Nephron (organoid): ENCODE data around the gene SYNGR2.

Experiments
- H3K27ac Mint-ChIP-seq, 3 experiments: 2 replicates each; pipeline ENCODE4 v1.8.0; 2020; ENCODE audit warnings: mixed read lengths in 3 of 3, mild to moderate bottlenecking in 2 of 3, moderate library complexity in 1 of 3
- H3K27me3 Mint-ChIP-seq: 2 replicates; pipeline ENCODE4 v1.8.0; 2021; ENCODE audit warnings: low read depth, mild to moderate bottlenecking, moderate library complexity, mixed read lengths
- H3K36me3 Mint-ChIP-seq: 2 replicates; pipeline ENCODE4 v1.8.0; 2020; ENCODE audit warnings: low read depth, mixed read lengths
- H3K4me1 Mint-ChIP-seq: 2 replicates; pipeline ENCODE4 v1.8.0; 2020; ENCODE audit warnings: mixed read lengths
- H3K4me3 Mint-ChIP-seq, 3 experiments: 2 replicates each; pipeline ENCODE4 v1.8.0; 2020; ENCODE audit warnings: mild to moderate bottlenecking in 3 of 3, mixed read lengths in 3 of 3, moderate library complexity in 2 of 3
- H3K9me3 Mint-ChIP-seq: 2 replicates; pipeline ENCODE4 v1.8.0; 2020; ENCODE audit warnings: mixed read lengths
- TF ChIP-seq, protein P1 (sequence below), 3 experiments: fragments of 200-600 bp; sonication (generic); IDR thresholded peaks; one replicate each; pipeline ENCODE4 v1.5.0; 2021; ENCODE audit warnings: antibody characterized with exemption in 3 of 3; ENCODE audit not compliant: unreplicated experiment in 3 of 3

The SYNGR2 gene

DNA sequence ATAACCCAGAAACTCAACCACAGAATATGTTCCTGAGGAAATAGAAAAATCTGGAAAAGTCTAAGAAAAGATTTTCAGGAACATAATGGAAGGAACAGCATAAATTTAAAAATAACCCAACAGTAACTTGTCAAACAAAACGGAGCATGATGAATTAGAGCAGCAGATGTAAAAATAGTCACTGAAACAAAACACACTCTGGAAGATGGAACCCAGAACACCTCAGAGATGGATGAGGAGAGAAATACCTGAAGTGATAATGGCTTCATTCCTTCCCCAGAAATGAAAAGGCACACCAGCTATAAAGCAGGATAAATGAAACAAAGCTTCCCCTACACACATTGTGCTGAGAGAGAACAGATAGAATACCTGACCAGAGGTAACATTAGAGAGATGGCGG is 12.1 kb downstream of the SYNGR2 start:
- Mint-ChIP-seq H3K27me3 (no peaks in the 10 kb centered on the region), H3K4me3 (no peak overlapping the region), H3K9me3 (no peaks in the 10 kb centered on the region), H3K27ac (peak overlapping the region in 1 of 3 experiments; percentile 15), H3K36me3 (peaks cover 27% of the 10 kb centered on the region), H3K4me1 (peaks cover 52% of the 10 kb centered on the region)
- TF ChIP-seq, protein P1, sequence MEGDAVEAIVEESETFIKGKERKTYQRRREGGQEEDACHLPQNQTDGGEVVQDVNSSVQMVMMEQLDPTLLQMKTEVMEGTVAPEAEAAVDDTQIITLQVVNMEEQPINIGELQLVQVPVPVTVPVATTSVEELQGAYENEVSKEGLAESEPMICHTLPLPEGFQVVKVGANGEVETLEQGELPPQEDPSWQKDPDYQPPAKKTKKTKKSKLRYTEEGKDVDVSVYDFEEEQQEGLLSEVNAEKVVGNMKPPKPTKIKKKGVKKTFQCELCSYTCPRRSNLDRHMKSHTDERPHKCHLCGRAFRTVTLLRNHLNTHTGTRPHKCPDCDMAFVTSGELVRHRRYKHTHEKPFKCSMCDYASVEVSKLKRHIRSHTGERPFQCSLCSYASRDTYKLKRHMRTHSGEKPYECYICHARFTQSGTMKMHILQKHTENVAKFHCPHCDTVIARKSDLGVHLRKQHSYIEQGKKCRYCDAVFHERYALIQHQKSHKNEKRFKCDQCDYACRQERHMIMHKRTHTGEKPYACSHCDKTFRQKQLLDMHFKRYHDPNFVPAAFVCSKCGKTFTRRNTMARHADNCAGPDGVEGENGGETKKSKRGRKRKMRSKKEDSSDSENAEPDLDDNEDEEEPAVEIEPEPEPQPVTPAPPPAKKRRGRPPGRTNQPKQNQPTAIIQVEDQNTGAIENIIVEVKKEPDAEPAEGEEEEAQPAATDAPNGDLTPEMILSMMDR (IDR thresholded peaks at IDR 0.05; ENCODE audit: unreplicated experiment in 3 of 3), result no peak

DNA sequence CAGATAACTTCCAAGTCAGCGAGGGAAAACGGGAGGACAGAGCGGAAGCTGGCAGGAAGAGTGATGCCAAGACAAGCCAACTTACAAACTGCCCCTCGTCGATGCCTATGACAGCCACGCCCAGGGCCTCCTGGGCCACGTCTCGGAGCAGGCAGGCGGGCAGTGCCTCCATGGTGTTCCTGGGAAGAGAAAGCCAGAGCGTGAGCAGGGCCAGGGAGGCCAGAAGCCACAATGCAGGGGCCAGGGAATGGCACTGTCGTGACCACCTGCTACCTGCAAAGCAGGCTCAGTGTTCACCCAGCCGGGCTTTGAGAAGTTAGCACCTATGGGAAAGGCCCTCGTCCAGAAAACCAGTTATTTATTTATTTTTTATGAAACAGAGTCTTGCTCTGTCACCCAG is 14.1 kb downstream of the SYNGR2 start:
- TF ChIP-seq, protein P1 (IDR thresholded peaks at IDR 0.05; ENCODE audit: unreplicated experiment in 3 of 3), result no peak
- peak overlapping the region in 1 of 3 experiments; percentile 79 for H3K27ac Mint-ChIP-seq
- peaks cover 50% of the 10 kb centered on the region for H3K4me1 Mint-ChIP-seq
- H3K4me3 Mint-ChIP-seq, result peak overlapping the region in 2 of 3 experiments; percentile 13 to 46
- H3K27me3 Mint-ChIP-seq, result no peaks in the 10 kb centered on the region
- no peaks in the 10 kb centered on the region for H3K9me3 Mint-ChIP-seq
- peaks cover 31% of the 10 kb centered on the region for H3K36me3 Mint-ChIP-seq

DNA sequence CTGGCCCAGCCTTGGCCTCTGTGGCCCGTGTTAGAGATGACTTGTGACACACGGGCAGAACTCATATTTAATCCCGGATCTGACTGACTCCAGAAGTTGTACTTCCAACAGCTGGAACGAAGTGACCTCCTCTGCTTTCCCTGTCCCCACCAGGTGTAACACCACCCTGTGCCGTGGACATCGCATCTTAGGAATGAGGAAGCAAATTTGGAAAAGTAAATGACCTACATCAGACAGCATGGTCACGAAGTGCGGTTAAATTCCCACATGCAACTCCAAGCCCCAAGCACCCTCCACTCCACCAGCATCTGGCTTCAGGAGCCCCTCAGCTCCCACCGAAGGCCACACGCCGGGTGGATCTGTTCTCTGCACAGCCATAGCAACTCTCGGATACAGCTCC is 15.5 kb downstream of the SYNGR2 start:
- Mint-ChIP-seq H3K9me3 (no peaks in the 10 kb centered on the region), H3K36me3 (peaks cover 30% of the 10 kb centered on the region), H3K27ac (peak overlapping the region; percentile 83 to 97 (median 89)), H3K4me3 (peak overlapping the region; percentile 81 to 84 (median 82)), H3K27me3 (no peaks in the 10 kb centered on the region), H3K4me1 (peaks cover 52% of the 10 kb centered on the region)
- TF ChIP-seq, protein P1 (IDR thresholded peaks at IDR 0.05; ENCODE audit: unreplicated experiment in 3 of 3), result no peak

DNA sequence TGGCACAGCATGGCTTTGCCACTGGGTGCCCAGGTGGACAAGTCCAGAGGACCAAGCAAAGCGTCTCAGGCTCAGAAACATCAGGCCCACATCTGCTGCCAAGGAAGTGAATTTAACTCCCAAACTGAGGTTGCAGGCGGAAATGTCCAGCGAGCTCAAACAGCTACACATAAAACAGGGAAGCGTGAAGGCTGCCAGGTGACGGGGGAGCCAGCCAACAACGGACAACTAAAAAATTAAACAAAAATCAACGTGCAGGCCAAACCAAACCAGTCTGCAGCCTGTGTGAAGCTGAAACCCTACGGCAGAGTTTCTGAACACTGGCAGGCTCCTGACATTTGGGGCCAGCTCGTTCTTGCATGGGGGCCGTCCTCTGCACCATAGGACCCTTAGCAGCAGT is 16.0 kb downstream of the SYNGR2 start:
- Mint-ChIP-seq H3K9me3 (no peaks in the 10 kb centered on the region), H3K27me3 (no peaks in the 10 kb centered on the region), H3K4me3 (peak overlapping the region; percentile 81 to 84 (median 82)), H3K27ac (peak overlapping the region; percentile 83 to 97 (median 89)), H3K4me1 (peaks cover 48% of the 10 kb centered on the region), H3K36me3 (peaks cover 26% of the 10 kb centered on the region)
- TF ChIP-seq, protein P1 (IDR thresholded peaks at IDR 0.05; ENCODE audit: unreplicated experiment in 3 of 3), result no peak

DNA sequence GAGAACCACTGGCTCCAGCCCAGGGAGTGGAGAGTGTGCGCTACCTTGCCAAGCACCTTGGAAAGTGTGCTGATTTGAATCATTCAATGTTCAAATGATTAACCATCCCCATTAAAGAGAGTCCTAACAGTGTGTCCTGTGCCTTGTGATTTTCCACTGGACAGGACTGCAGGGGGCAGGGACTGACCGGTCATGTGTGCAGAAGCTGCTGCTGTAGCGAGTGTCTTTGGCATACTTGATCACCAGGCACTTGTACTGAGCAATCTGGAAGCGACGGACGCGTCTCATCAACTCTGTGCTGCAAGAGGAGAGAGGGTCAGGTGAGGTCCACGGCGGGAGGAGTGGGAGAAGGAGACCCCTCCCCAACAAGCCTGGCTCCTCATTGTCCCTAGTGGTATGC is 16.5 kb downstream of the SYNGR2 start:
- Mint-ChIP-seq H3K27ac (peak overlapping the region; percentile 83 to 97 (median 89)), H3K4me3 (peak overlapping the region; percentile 81 to 84 (median 82)), H3K36me3 (peaks cover 23% of the 10 kb centered on the region), H3K9me3 (no peaks in the 10 kb centered on the region), H3K27me3 (no peaks in the 10 kb centered on the region), H3K4me1 (peaks cover 46% of the 10 kb centered on the region)
- TF ChIP-seq, protein P1 (IDR thresholded peaks at IDR 0.05; ENCODE audit: unreplicated experiment in 3 of 3), result no peak

DNA sequence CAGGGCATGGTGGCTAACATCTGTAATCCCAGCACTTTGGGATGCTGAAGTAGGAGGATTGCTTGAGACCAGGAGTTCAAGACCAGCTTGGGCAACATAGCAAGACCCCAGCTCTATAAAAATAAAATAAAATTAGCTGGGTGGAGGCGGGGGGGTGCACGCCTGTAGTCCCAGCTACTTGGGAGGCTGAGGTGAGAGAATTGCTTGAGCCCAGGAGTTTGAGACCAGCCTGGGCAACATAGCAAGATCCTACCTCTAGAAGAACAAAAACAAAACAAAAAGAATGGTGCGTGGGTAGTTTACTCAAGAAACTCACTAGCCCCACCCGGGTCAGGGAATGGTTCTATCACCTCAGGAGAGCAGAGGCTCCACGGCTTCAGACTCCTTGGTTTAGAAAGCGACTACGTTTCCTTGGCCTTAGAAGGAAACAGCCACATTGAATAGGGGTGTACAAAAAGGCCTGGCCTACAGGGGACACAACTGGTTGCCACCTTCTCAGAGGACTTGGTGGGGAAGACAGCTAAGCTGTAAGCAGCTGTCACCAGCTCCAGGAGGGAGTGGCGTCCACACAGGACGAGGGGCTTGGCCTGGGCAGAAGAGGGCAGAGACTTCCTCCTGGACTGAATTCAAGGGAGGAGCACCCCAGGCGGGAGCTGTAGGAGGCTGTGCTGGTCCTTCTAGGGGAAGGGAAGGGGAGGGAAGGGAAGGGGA is 17.8 kb downstream of the SYNGR2 start:
- peak overlapping the region in 2 of 3 experiments; percentile 27 to 51 for H3K27ac Mint-ChIP-seq
- peaks cover 42% of the 10 kb centered on the region for H3K4me1 Mint-ChIP-seq
- no peaks in the 10 kb centered on the region for H3K27me3 Mint-ChIP-seq
- peaks cover 27% of the 10 kb centered on the region for H3K36me3 Mint-ChIP-seq
- TF ChIP-seq, protein P1 (IDR thresholded peaks at IDR 0.05; ENCODE audit: unreplicated experiment in 3 of 3), result no peak
- peak overlapping the region; percentile 81 to 88 (median 86) for H3K4me3 Mint-ChIP-seq
- no peaks in the 10 kb centered on the region for H3K9me3 Mint-ChIP-seq
